AG04450 (cell line): ENCODE data around the gene RTBDN. TPM values are rescaled to one million over a fixed set of nuclear protein-coding genes. Genes with fewer than 3 reads are reported as not detected.
A peak's percentile ranks its signal among the peaks of the same experiment; 100 is the strongest.

ENCODE experiments used
- CTCF ChIA-PET: fragments of 300-600, 350-600 bp; formaldehyde crosslinking; extraction: SDS; loops from one replicate; lab custom pipeline; 2022; ENCODE audit warnings: antibody characterized with exemption, inconsistent platforms; lab: Charles Lee
- POLR2A ChIA-PET: fragments of 350-600 bp; formaldehyde crosslinking; extraction: SDS; loops from one replicate; lab custom pipeline; 2021; ENCODE audit warnings: antibody characterized with exemption, inconsistent platforms; lab: Yijun Ruan, JAX
- DNase-seq: peaks from one replicate; pipeline ENCODE4 v3.0.0-alpha.2; 2011; ENCODE audit warnings: low read depth, low spot score
- H3K27ac ChIP-seq: one replicate; pipeline ENCODE4 v1.5.1; 2012; ENCODE audit warnings: low read depth, low read length, control low read depth
- H3K27me3 ChIP-seq: one replicate; pipeline ENCODE4 v1.6.0; 2012; ENCODE audit warnings: low read length; ENCODE audit not compliant: control insufficient read depth, insufficient read depth
- H3K4me3 ChIP-seq: 2 replicates; pipeline ENCODE4 v1.5.1; 2011; ENCODE audit warnings: mild to moderate bottlenecking, low read depth, low read length, control low read depth
- H3K9me3 ChIP-seq: 2 replicates; pipeline ENCODE4 v1.5.1; 2012; ENCODE audit warnings: low read length; ENCODE audit not compliant: control insufficient read depth, insufficient read depth
- polyA plus RNA-seq: library from polyadenylated mRNA; depleted of rRNA; stranded (reverse); fragments of >200 nt; gene quantifications from 2 replicates; pipeline ENCODE4 v1.2.3, GENCODE V29; 2011
- TF ChIP-seq, protein P1 (sequence below): IDR thresholded peaks from 2 replicates; pipeline ENCODE4 v1.5.1; 2011; ENCODE audit warnings: low read depth, low read length, control low read depth, inconsistent platforms

RTBDN gene
- polyA plus RNA-seq, 1 experiment = not detected

DNA sequence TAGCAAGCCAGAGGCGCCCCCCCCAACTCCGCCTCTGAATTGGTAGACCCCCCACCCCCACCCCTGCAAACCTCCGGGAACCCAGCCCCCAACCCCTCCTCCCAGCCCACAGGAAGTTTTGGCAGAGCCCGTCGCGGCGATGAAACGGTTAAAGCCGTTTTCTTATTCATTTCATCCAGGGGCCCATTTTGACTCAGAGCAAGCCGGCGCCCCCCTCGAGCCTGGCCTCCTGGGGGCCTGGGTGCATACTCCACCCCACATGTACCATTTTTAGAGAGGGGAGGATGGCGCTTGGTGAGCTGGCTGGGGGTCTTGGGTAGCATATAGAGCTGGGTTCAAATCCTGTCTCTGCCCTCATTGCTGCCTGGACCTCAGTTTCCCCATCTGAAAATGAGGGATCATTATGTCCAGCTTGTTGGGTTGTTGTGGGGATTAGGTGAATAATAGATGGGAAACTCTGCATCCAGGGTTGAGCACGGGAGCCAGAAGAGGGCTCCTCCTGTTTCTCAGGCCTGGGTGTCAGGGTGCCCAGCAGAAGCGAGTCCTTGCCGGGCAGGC, 51.0 kb downstream of the RTBDN start:
- TF ChIP-seq, protein P1, sequence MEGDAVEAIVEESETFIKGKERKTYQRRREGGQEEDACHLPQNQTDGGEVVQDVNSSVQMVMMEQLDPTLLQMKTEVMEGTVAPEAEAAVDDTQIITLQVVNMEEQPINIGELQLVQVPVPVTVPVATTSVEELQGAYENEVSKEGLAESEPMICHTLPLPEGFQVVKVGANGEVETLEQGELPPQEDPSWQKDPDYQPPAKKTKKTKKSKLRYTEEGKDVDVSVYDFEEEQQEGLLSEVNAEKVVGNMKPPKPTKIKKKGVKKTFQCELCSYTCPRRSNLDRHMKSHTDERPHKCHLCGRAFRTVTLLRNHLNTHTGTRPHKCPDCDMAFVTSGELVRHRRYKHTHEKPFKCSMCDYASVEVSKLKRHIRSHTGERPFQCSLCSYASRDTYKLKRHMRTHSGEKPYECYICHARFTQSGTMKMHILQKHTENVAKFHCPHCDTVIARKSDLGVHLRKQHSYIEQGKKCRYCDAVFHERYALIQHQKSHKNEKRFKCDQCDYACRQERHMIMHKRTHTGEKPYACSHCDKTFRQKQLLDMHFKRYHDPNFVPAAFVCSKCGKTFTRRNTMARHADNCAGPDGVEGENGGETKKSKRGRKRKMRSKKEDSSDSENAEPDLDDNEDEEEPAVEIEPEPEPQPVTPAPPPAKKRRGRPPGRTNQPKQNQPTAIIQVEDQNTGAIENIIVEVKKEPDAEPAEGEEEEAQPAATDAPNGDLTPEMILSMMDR = no peak
- no peaks in the 10 kb centered on the region for H3K27me3 ChIP-seq
- ChIA-PET POLR2A (interaction anchor here (1.6 kb wide), 1 partner anchor 9 kb away, joined by 75 read pairs; the partner anchor contains the start of gene JUNB), CTCF (interaction anchor here (0.9 to 1.9 kb wide), 3 partner anchors 17 to 23 kb away, joined by 3 to 6 read pairs (median 5); no protein-coding TSS in a partner anchor)
- peak overlapping the region; percentile 83 for H3K27ac ChIP-seq
- DNase-seq = no peak
- H3K9me3 ChIP-seq = no peaks in the 10 kb centered on the region
- peak overlapping the region; percentile 57 for H3K4me3 ChIP-seq

DNA sequence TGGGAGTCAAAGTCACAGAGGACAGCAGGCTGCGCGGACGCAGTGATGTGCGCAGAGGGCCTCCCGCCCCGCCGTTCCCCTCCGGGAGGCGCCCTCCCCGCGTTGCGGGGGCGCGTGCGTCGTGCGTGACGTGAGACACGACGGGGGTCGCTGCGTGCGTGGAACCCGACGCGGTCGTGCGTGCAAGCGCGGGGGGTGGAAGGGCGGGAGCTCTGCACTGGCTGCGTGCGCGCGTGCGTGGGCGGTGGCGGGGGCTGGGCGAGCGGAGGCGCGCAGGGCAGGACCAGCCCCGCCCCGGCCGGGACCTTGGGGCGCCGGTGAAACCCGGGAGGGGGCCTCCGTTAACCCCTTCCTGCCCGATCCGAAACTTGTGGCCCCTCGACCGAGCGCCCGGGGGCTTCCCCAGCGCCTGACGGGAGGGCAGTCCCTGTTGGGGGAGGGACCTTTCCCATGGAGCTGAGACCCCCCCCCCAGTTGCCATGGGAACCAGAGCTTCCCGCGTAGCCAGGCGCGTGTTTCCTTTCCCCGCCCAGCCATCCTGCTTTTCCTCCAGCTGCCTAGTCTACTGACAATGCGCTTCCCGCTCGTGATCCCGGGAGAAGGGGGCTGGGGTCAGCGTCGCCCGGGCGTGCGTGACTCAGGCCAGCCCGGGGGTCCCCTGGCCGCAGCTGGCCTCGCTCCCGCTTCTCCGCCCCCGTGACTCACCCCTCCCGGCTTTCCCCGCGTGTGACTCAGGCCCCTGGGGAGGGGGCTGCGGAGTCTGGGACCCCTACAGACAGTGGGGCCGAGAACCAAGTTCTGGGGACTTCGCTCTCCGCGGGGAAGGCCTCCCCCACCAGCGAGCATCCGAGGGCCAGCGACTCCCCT, 51.7 kb downstream of the RTBDN start:
- Histone ChIP-seq H3K27ac (peak overlapping the region; percentile 83), H3K9me3 (no peaks in the 10 kb centered on the region; the same call in 1 of the 2 replicates), H3K27me3 (no peaks in the 10 kb centered on the region), H3K4me3 (peak overlapping the region; percentile 57)
- no peak for DNase-seq
- POLR2A ChIA-PET = interaction anchor here (1.0 to 1.6 kb wide), 2 partner anchors 9 to 24 kb away, joined by 4 to 75 read pairs; partner anchors contain the start of genes JUNB and RNASEH2A
- CTCF ChIA-PET = interaction anchor here (0.9 to 1.9 kb wide), 4 partner anchors 16 to 22 kb away, joined by 3 to 6 read pairs (median 4); no protein-coding TSS in a partner anchor
- TF ChIP-seq, protein P1 = no peak

DNA sequence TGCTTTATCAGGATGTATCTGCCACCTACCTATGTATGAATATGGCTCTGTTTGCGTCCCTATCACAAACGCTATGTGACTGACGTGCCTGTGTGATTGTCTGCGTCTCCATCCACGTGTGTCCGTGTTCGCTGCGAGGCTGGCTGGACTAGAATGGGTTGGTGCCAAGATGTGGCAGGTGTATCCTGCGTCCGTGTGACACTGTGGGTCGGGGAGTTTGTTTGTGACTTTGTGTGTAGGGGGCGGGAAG, 52.3 kb downstream of the RTBDN start:
- no peak for DNase-seq
- ChIA-PET CTCF (interaction anchor here (1.0 to 1.9 kb wide), 2 partner anchors 16 to 21 kb away, joined by 4 to 5 read pairs; no protein-coding TSS in a partner anchor), POLR2A (interaction anchor here (1.0 to 1.6 kb wide), 2 partner anchors 10 to 24 kb away, joined by 4 to 75 read pairs; partner anchors contain the start of genes JUNB and RNASEH2A)
- no peaks in the 10 kb centered on the region for H3K27me3 ChIP-seq
- H3K4me3 ChIP-seq = peak overlapping the region; percentile 57
- H3K9me3 ChIP-seq = no peaks in the 10 kb centered on the region; the same call in 1 of the 2 replicates
- TF ChIP-seq, protein P1 = no peak
- peak overlapping the region; percentile 75 for H3K27ac ChIP-seq

DNA sequence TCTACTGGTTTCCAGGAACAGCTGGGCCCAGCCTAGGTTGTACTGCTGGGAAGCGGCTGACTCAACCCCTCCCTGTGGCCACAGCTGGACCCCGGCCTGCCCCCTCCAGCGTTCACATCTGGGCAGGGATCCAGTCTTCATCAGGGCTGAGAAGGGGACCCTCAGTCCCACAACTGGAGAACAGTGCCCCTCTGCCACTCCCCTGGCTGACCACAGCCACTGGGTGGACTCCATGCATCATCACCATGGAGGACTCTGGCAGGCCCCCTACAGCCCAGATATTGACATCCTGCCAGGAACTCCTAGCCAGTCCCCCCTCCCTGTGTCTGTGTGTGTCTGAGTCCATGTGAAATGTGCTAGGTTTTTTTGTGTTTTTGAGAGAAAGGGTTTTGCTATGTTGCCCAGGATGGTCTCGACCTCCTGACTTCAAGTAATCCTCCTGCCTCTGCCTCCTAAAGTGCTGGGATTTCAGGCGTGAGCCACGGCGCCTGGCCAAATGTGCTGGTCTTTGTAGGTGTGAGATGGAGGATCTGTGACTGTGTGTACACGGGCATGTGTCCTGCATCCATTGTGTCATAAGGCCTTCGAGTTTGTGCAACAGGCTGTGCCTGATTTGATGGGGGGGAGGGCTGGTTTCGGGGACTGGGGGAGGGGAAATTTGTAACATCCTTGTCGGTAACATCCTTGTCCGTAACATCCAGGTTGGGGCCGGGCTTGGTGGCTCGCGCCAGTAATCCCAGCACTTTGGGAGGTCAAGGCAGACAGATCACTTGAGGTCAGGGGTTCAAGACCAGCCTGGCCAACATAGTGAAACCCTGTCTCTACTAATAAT, 55.0 kb downstream of the RTBDN start:
- TF ChIP-seq, protein P1 = no peak
- peak overlapping the region; percentile 98 for H3K27ac ChIP-seq
- peaks cover 3% of the 10 kb centered on the region; the same call in 1 of the 2 replicates for H3K9me3 ChIP-seq
- no peaks in the 10 kb centered on the region for H3K27me3 ChIP-seq
- ChIA-PET POLR2A (interaction anchor here (0.7 to 2.9 kb wide), 5 partner anchors 10 to 33 kb away, joined by 3 to 157 read pairs (median 16); partner anchors contain the start of gene JUNB), CTCF (interaction anchor here (3.8 to 7.5 kb wide), 3 partner anchors 12 to 17 kb away, joined by 28 to 92 read pairs (median 56); partner anchors contain the start of gene JUNB)
- no peak for DNase-seq
- H3K4me3 ChIP-seq = peak overlapping the region; percentile 68
